Fibroblast of pulmonary artery (primary cell): ENCODE measurements around the gene PSMC5.

Experiments
- DNase-seq: peaks from one replicate; pipeline ENCODE4 v3.0.0-alpha.2; 2010; ENCODE audit warnings: low read depth
- H3K4me3 ChIP-seq: replicated peaks from 2 replicates; pipeline ENCODE4 v1.5.1; 2011; ENCODE audit warnings: low read depth, mild to moderate bottlenecking, control low read depth, low read length, moderate library complexity
- CTCF ChIP-seq: IDR thresholded peaks from 2 replicates; pipeline ENCODE4 v1.5.1; 2011; ENCODE audit warnings: mild to moderate bottlenecking, control low read depth, low read length, inconsistent platforms; ENCODE audit errors: missing control alignments

The PSMC5 gene

GRCh38 chr17:63826468-63827001 is 696 bp upstream of the PSMC5 start:
- H3K4me3 ChIP-seq = peak overlapping the region; percentile 78

GRCh38 chr17:63827801-63828221 is 580 bp downstream of the PSMC5 start:
- TF ChIP-seq CTCF = no peak
- DNase-seq = no peak
- peak overlapping the region; percentile 78 for H3K4me3 ChIP-seq

More at GRCh38 chr17:63826468-63827001, 696 bp upstream of the PSMC5 start:
- no peak for DNase-seq
- TF ChIP-seq CTCF = no peak

- no peak for DNase-seq
- no peak for TF ChIP-seq CTCF
- no peak overlapping the region for H3K4me3 ChIP-seq
These were observed 1.7 kb downstream of the PSMC5 start for GRCh38 chr17:63828936-63829335.

- no peak for DNase-seq
- no peak for TF ChIP-seq CTCF
- H3K4me3 ChIP-seq = no peak overlapping the region
These were observed 3.0 kb downstream of the PSMC5 start for GRCh38 chr17:63830278-63830677.

GRCh38 chr17:63830904-63831491 is 3.8 kb downstream of the PSMC5 start:
- no peak for DNase-seq
- H3K4me3 ChIP-seq = no peak overlapping the region
- TF ChIP-seq CTCF = no peak

GRCh38 chr17:63831505-63831904 is 4.3 kb downstream of the PSMC5 start:
- DNase-seq = no peak
- no peak overlapping the region for H3K4me3 ChIP-seq
- TF ChIP-seq CTCF = no peak

- DNase-seq = no peak
- TF ChIP-seq CTCF = no peak
These were observed 4.8 kb downstream of the PSMC5 start for GRCh38 chr17:63832014-63832413.

More at GRCh38 chr17:63832014-63832413, 4.8 kb downstream of the PSMC5 start:
- H3K4me3 ChIP-seq = no peak overlapping the region
